Left forelimb (tissue), 1 donor: ENCODE results near the gene SLX4IP.
A peak's percentile ranks its signal among the peaks of the same experiment; 100 is the strongest.

Experiments used
- DNase-seq: peaks from one replicate; pipeline ENCODE4 v3.0.0-alpha.2; 2018; ENCODE audit warnings: low spot score

The SLX4IP gene

GRCh38 chr20:10648651-10649050 lies 213.5 kb downstream of the SLX4IP start:
- DNase-seq, result no peak

- no peak for DNase-seq
Observed at GRCh38 chr20:10649080-10649796, 214.1 kb downstream of the SLX4IP start.

GRCh38 chr20:10649797-10650160 lies 214.7 kb downstream of the SLX4IP start:
- no peak for DNase-seq

GRCh38 chr20:10651227-10651990 lies 216.3 kb downstream of the SLX4IP start:
- DNase-seq, result no peak

- DNase-seq, result no peak
Observed at GRCh38 chr20:10652185-10652584, 217.1 kb downstream of the SLX4IP start.

- no peak for DNase-seq
Observed at GRCh38 chr20:10652660-10653261, 217.7 kb downstream of the SLX4IP start.

- DNase-seq, result no peak
Observed at GRCh38 chr20:10653599-10654249, 218.6 kb downstream of the SLX4IP start.

GRCh38 chr20:10654250-10654610 lies 219.1 kb downstream of the SLX4IP start:
- DNase-seq, result no peak

GRCh38 chr20:10654630-10655029 lies 219.5 kb downstream of the SLX4IP start:
- DNase-seq, result no peak

GRCh38 chr20:10655720-10656669 lies 220.9 kb downstream of the SLX4IP start:
- DNase-seq, result no peak

- no peak for DNase-seq
Observed at GRCh38 chr20:10657453-10657852, 222.3 kb downstream of the SLX4IP start.

- DNase-seq, result no peak
Observed at GRCh38 chr20:10658051-10658823, 223.1 kb downstream of the SLX4IP start.

- no peak for DNase-seq
Observed at GRCh38 chr20:10658876-10659632, 223.9 kb downstream of the SLX4IP start.

GRCh38 chr20:10659651-10660601 lies 224.8 kb downstream of the SLX4IP start:
- peak; percentile 64 for DNase-seq

GRCh38 chr20:10660661-10661060 lies 225.6 kb downstream of the SLX4IP start:
- no peak for DNase-seq

GRCh38 chr20:10661261-10661660 lies 226.2 kb downstream of the SLX4IP start:
- DNase-seq, result no peak

GRCh38 chr20:10662151-10662550 lies 227.0 kb downstream of the SLX4IP start:
- DNase-seq, result no peak

GRCh38 chr20:10662661-10663458 lies 227.8 kb downstream of the SLX4IP start:
- no peak for DNase-seq
